ENCODE measurements around the gene STXBP3.

DNA sequence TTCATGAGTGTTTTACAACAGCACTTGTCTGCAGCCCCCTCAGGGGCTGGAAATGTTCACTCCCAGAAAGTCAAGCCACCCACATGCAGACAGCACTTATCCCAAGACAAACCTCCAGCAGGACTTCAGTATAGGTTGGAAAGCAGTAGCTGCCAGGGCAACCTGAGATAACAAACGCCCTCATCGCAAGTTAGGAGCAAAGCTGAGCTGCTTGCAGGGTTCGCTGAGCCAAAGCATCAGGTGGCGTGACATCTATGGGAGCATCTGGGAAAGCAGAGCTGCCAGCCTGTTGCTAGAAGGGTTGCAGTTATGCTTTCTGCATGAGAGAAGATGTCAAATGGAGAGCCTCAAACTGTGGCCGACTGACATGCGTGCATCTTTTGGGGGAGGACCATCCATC is 4.2 kb upstream of the STXBP3 start:
- TF ChIP-seq EZH2 (IDR thresholded peaks at IDR 0.05; ENCODE audit: low read length, missing control alignments) = no peak
- TF ChIP-seq, protein P1, sequence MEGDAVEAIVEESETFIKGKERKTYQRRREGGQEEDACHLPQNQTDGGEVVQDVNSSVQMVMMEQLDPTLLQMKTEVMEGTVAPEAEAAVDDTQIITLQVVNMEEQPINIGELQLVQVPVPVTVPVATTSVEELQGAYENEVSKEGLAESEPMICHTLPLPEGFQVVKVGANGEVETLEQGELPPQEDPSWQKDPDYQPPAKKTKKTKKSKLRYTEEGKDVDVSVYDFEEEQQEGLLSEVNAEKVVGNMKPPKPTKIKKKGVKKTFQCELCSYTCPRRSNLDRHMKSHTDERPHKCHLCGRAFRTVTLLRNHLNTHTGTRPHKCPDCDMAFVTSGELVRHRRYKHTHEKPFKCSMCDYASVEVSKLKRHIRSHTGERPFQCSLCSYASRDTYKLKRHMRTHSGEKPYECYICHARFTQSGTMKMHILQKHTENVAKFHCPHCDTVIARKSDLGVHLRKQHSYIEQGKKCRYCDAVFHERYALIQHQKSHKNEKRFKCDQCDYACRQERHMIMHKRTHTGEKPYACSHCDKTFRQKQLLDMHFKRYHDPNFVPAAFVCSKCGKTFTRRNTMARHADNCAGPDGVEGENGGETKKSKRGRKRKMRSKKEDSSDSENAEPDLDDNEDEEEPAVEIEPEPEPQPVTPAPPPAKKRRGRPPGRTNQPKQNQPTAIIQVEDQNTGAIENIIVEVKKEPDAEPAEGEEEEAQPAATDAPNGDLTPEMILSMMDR (conservative IDR thresholded peaks at IDR 0.05 in 1 of 2, IDR thresholded peaks at IDR 0.05 in 1 of 2; ENCODE audit: low read depth in 1 of 2, low read length in 2 of 2) = no peak
